Activated CD4-positive, alpha-beta T cell treated with anti-CD3 and anti-CD28 coated beads for 1 hour (primary cell): ENCODE results near the gene CRYGN.

Experiments used
- DNase-seq: peaks from one replicate; pipeline ENCODE4 v3.0.0-alpha.2; 2020

Gene CRYGN

GRCh38 chr7:151459726-151460473 lies 20.0 kb upstream of the CRYGN start:
- no peak for DNase-seq

DNA sequence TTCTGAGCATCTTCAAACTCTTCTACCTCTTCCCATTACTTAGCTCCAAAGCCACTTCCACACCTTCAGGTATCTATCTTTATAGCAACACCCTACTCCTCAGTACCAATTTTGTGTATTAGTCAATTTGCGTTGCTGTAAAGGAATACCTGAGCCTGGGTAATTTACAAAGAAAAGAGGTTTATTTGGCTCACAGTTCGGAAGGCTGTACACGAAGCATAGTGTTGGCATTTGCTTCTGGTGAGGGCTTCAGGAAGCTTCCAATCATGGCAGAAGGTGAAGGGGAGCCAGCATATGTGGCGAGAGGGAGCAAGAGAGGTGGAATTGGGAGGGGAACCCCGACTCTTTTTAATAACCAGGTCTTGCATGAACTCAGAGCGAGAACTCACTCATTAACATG lies 17.6 kb upstream of the CRYGN start:
- DNase-seq, result no peak

DNA sequence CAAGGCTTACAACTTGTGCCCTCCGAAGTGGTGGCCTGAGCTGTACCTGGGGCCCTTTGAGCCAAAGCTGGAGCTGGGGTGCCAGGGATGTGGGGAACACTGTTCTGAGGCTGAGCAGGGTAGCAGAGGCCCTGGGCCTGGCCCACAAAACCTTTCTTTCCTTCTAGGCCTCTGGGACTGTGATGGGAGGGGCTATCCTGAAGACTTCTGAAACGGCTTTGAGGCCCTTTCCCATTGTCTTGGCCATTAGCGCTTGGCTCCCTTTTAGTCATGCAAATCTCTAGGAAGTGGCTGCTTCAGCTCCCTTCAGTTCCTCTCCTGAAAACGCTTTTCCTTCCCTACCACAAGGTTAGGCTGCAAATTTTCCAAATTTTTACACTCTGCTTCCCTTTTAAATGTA lies 16.8 kb upstream of the CRYGN start:
- DNase-seq, result no peak

GRCh38 chr7:151456276-151456675 lies 16.3 kb upstream of the CRYGN start:
- DNase-seq, result no peak

DNA sequence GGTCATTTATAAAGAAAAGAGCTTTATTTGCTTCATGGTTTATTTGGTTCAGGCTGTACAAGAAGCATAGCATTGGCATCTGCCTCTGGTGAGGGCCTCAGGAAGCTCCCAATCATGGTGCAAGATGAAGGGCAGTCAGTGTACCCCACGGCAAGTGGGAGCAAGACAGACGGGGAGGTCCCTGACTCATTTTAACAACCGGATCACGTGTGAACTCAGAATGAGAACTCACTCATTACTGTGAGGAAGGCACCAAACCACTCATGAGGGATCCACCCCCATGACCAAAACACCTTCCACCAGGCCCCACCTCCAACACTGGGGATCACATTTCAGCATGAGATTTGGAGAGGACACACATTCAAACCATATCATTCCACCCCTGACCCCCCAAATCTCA lies 15.7 kb upstream of the CRYGN start:
- DNase-seq, result no peak

DNA sequence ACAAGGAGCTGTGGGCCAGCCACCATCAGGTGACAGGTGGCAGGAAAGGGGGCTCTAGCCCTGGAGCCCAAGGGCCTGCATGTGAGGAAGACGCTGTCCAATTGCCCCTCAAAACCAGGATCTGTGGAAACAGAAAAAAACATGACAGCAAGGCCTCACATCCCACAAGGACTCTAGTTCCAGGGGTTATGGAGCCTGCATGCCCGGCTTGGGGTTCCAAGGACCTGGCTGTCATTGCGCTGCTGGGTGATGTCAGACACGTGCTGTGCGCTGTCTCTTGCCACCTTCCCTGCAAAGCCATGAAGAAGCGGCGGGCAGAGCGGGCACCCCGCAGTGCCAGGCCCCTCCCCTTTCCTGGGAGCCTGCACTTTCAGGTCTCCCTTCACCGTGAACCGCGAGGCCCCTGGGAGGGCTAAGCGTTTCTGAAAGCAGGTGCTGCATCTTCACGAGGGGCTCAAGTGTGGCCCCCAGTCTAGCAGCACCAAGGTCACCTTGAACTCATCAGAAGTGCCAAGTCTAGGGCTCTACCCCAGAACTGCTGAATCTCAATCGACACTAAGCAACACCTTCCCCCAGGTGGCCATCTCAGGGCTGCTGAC lies 15.1 kb upstream of the CRYGN start:
- DNase-seq, result no peak

DNA sequence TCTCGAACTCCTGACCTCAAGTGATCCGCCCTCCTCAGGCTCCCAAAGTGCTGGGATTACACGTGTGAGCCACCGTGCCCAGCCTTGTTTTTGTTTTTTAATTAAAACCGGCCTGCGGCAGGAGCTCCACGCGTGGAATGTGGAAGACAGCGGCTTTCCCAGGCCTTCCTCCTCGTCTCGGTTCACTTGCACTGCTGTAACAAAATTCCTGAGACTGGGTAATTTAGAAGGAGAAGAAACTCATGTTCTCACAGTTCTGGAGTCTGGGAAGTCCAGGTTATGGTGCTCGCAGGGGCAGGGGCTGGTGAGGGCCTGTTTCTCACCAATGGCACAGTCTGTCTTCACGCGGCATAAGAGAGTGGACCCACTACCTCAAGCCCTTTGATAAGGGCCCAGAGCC lies 14.4 kb upstream of the CRYGN start:
- DNase-seq, result no peak

DNA sequence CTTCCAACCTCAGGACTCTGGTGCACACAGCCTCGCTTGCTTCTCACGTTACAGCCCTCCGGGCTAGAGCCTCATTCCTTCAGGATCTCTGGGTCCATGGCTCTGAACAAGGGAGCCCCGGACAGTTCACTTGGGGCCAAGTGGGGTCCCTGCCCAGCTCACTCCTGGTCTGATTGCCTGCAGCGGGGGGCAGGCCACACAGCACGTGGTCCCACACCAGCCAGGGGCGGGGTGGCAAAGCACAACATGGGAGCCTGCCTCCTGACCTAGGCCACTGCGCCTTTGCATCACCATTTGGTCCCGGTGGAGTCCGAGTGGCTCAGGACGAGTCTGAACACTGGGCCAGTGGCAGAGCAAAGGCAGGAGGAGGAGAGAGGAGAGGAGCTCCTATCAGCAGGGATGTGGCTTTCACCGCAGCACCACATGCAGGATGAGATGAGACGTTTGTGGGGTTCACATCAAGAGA lies 13.4 kb upstream of the CRYGN start:
- peak; percentile 2 for DNase-seq

DNA sequence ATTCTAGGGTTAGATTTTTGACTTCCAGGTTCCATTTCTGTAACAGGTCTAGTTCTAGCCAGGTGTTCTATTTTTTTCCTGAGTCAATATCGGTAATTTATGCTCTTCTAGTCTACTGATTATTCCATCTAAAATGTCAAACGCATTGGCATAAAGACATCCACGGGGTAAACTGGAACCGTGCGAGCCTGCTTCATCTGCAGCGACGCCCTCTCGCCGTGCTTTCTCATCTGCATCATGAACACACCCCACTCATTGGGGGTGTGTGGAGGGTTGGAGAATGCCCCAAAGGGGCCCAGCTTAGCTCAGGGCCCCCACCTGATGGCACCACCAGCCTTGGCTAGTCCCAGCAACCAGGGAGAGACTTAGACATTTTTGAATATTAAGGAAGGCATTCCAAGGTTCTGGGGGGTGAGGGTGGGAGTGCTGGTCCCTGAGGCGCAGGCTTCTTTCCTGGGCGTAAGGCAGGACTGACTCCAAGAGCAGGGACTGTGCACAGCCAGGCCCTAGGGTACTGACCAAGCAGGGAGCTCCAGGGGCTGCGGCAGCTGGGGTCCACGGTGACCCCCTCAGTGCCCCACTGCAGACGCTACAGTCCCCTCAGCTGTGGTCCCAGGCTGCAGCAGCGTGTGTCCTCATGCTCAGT lies 12.9 kb upstream of the CRYGN start:
- DNase-seq, result no peak

- no peak for DNase-seq
Measured at GRCh38 chr7:151451626-151452571, 12.0 kb upstream of the CRYGN start.

- no peak for DNase-seq
Measured at GRCh38 chr7:151451156-151451555, 11.2 kb upstream of the CRYGN start.

- no peak for DNase-seq
Measured at GRCh38 chr7:151449990-151450389, 10.0 kb upstream of the CRYGN start.

GRCh38 chr7:151448261-151449252 lies 8.6 kb upstream of the CRYGN start:
- peak; percentile 68 for DNase-seq

DNA sequence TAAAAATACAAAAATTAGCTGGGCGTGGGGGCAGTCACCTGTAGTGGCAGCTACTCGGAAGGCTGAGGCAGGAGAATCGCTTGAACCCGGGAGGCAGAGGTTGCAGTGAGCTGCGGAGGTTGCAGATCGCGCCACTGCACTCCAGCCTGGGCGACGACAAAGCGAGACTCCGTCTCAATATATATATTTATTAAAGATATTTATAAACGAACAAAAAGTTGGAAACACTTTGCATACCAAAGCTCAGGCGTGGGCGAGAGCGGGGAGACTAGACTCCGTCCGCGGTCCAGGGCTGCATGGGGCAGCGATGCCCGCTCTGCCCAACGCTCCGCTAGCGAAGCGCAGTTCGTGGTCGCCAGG lies 7.9 kb upstream of the CRYGN start:
- DNase-seq, result no peak

- no peak for DNase-seq
Measured at GRCh38 chr7:151447312-151447711, 7.4 kb upstream of the CRYGN start.

DNA sequence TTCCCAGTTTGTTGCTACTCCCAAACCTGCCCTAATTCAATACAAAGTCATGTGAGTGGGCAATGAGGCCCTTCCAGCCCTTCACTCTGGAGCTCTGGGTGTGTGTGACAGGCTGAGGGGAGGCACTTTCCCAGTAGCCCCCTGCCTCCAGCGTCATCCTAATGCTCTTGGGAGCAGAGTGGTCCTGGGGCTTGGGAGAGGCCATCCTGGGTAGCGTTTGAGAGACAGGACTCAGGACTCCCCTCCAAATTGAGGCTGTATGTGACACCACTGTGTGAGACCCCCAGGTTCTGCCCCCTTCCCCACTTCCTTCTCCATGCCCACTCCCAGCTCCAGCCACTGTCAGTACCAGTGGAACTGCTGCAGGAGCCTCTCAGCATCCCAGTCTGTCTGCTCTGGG lies 6.5 kb upstream of the CRYGN start:
- DNase-seq, result no peak

DNA sequence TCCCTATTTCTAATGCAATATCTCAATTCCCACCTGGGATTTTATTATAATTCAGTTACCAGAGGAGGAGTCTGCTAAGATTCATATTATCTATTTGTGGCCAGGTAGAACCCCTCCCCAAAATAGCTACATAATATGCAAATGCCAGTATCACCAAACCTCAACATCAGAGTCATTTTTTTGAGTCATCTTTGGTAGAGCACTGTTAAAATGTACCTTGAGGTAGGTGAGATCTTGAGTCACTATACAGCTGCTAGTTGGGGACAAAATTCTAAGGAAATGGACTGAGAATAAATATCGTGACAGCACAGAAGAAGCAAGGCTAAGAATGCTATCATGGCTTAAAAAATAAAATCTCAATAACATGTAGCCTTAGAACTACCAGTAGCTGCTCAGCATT lies 4.7 kb upstream of the CRYGN start:
- DNase-seq, result no peak

DNA sequence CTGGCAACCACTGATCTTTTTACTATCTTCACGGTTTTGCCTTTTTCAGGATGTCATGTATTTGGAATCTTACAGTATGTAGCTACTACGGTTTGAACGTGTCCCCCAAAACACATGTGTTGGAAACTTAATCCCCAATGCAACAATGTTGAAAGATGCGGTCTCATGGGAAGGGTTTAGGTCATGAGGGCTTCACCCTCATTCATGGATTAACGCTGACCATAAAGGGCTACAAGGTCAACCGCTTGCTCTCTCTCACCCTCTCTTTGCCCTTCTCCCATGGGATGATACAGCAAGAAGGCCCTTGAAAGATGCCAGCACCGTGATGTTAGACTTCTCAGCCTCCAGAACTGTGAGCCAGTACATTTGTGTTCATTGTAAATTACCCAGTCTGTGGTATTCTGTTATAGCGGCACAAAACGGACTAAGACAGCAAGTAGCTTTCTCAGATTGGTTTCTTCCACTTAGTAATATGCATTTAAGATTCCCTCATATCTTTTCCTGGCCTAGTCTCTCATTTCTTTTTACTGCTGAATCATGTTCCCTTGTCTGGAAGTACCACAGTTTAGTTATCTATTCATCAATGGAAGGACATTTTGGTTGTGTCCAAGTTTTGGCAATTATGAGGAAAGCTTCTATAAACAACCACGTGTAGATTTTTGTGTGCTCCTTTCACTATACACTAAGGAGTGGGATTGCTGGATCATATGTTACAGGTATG lies 3.0 kb upstream of the CRYGN start:
- no peak for DNase-seq

- DNase-seq, result no peak
Measured at GRCh38 chr7:151440799-151441445, 981 bp upstream of the CRYGN start.

GRCh38 chr7:151438864-151439601 lies 908 bp downstream of the CRYGN start:
- no peak for DNase-seq
